GM18868 (cell line): ENCODE data around the gene MAVS.
"Not testable (repeated sequence)": the region's sequence is repeated elsewhere in the genome, so short reads cannot be mapped to it uniquely, and the experiment has no call there.

Experiments used
- ATAC-seq: cut with Tn5 transposase; IDR thresholded peaks from one replicate; pipeline ENCODE4 v1.9.1; 2021; ENCODE audit warnings: mild to moderate bottlenecking, moderate library complexity; ENCODE audit not compliant: unreplicated experiment

The MAVS gene

DNA sequence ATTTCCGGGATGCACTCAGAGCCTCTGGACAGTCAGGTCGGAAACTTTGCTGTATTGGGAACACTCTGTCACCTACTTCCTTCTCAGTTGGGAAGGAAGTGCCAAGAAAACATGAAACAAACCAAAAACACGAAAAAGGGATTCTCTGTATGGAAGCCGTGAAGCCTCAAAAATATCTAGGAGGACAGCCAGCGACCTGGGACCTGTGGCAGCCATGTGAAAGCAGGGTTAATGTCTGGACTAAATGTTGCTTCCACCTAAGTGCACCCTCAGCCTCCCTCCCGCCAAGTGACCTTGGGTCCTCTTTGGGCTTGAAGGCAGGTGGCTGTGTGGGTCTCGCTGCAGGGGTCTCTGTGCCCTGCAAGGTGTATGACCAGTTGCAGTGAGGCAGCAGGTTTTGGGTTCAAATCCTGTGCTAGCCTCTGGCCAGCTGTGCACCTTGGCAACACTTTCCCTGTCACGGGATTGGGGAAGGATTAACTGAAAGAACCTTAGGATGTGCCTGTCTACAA lies 851 bp downstream of the MAVS start:
- no peak for ATAC-seq

DNA sequence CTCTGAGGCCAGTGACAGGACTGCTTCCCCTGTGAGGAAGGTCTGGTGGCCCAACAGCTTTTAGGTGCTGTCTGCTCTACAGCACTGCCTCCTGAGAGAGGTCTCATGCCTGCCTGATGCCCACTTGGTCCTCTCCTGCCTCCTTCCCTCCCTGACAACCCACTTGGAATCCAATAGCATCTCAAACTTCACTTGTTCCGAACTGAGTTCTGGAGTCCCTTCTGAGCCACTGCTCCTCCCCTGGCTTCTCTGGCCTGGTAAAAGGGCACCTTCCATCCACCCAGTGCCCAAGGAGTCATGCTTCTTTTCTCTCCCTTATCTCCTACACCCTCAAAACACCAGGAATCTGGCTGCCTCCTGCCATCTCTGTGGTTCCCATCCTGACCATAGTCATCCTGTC lies 1.9 kb downstream of the MAVS start:
- no peak for ATAC-seq

DNA sequence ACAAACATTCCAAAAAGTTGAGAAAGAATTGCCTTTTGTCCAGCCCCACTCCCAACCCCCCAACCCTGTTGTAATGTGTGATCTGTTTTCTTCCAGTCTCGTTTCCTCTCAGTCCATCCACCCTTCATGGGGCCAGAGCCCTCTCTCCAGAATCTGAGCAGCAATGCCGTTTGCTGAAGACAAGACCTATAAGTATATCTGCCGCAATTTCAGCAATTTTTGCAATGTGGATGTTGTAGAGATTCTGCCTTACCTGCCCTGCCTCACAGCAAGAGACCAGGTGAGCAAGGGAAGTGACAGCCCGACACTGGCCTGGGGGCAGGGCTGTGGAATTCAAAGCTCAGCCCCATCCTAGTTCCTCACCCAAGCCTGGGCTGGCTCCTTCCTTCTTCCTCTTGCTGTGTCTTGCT lies 7.8 kb downstream of the MAVS start:
- no peak for ATAC-seq

DNA sequence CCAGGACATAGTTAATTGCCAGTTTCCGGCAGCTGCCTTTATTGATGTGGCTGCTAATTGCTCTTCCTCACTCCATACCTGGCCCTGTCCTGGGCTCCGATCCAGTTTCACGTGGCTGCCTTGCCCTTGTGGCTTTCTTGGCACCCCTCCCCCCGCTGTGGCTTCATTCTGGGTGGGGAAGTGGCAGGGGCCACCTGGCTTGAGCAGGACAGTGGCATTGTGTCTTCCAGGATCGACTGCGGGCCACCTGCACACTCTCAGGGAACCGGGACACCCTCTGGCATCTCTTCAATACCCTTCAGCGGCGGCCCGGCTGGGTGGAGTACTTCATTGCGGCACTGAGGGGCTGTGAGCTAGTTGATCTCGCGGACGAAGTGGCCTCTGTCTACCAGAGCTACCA lies 10.8 kb downstream of the MAVS start:
- ATAC-seq: no peak

DNA sequence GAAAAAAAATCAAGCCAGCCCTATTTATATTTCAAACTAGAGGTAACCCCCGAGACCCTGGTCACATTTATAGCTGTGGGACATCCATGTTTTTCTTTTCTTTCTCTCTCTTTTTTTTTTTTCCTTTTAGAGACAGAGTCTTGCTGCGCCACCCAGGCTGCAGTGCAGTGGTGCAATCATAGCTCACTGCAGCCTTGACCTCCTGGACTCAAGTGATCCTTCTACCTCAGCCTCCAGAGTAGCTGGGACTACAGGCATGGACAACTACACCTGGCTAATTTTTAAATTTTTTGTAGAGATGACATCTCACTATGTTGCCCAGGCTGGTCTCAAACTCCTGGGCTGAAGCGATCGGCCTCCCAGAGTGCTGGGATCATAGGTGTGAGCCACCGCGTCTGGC lies 12.1 kb downstream of the MAVS start:
- ATAC-seq: no peak

DNA sequence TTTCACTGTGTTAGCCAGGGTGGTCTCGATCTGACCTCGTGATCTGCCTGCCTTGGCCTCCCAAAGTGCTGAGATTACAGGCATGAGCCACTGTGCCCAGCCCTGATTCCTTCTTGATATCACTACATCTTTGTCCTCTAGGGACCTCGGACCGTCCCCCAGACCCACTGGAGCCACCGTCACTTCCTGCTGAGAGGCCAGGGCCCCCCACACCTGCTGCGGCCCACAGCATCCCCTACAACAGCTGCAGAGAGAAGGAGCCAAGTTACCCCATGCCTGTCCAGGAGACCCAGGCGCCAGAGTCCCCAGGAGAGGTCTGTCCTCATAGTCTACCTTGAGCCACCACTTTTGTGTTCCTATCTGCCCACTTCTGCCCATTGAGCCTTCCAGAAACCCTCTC lies 14.6 kb downstream of the MAVS start:
- no peak for ATAC-seq

DNA sequence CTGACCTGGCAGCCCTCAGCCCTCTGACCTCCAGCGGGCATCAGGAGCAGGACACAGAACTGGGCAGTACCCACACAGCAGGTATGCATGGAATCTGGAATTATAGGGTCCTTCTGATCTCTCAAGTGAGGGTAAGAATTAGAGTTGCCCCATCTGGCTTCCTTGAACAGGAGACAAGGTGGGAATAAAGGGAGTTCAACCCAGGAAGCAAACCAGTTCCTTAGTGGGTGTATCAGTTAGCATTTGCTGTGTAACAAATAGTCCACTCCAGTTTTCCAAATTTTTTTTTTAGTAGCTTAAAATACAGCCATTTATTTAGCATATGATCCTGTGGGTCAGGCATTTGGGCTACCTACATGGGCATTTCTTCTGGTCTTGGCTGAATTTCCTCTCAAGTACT lies 15.7 kb downstream of the MAVS start:
- ATAC-seq: no peak

DNA sequence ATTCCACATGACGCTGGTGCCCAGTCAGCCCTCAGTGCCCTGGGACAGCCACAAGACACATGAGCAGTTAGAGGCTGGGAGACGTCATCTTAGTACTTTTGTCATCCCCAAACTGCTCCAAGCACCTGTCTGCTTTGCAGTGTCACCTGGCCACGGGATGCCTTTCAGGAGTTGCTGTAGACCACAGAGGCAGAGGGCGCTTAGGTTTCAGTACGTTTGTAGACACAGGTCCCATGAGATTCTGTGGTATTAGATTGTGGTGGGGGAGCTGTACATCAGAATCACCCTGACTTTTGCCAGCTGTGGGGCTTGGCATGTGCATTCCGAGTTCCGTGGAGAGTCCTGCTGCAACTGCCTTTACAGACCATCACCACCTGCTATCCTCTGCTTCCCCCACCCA lies 16.7 kb downstream of the MAVS start:
- ATAC-seq: no peak

DNA sequence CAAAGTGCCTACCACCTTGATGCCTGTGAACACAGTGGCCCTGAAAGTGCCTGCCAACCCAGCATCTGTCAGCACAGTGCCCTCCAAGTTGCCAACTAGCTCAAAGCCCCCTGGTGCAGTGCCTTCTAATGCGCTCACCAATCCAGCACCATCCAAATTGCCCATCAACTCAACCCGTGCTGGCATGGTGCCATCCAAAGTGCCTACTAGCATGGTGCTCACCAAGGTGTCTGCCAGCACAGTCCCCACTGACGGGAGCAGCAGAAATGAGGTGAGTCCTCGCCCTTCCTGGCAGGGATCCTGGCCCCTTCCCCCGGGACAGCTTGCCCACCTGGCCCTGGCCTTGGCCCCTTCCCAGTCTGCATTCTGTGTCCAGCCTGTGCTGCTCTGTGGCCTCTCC lies 17.9 kb downstream of the MAVS start:
- no peak for ATAC-seq

DNA sequence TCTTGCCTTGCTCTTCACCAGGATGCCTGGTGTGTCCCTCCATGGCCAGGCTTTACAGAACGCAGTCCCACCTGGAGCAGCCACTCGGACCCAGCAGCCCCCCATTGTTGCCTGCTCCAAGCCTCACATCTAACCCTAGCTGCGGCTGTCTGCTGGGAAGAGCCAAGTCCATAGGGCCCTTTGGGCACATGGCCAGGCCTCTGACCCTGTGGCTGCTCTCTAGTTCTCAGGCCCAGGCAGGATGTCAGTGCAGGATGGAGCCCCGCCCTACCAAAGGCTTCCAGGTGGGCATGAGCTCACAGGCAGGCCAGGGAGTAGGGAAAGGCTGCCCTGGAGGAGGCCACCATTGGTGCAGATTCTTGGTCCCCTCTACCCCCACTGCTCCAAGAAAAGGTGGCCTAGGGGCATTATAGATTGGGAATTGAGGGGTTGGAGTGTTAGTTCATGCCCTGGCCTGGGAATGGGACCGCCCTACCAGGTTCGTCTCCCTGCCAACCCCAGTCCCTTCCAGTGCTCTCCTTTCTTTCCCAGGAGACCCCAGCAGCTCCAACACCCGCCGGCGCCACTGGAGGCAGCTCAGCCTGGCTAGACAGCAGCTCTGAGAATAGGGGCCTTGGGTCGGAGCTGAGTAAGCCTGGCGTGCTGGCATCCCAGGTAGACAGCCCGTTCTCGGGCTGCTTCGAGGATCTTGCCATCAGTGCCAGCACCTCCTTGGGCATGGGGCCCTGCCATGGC lies 18.7 kb downstream of the MAVS start:
- no peak for ATAC-seq

DNA sequence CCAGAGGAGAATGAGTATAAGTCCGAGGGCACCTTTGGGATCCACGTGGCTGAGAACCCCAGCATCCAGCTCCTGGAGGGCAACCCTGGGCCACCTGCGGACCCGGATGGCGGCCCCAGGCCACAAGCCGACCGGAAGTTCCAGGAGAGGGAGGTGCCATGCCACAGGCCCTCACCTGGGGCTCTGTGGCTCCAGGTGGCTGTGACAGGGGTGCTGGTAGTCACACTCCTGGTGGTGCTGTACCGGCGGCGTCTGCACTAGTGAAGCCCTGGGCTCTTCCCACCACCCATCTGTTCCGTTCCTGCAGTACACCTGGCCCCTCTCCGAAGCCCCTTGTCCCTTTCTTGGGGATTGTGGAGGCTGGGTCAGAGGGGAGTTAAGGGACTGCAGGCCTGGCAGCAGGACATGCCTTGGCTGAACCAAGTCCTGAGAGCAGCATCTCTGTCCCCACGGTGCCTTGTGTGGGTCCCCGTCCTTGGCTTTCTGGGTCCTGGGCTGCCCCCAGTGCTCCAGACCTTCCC lies 19.3 kb downstream of the MAVS start:
- no peak for ATAC-seq

DNA sequence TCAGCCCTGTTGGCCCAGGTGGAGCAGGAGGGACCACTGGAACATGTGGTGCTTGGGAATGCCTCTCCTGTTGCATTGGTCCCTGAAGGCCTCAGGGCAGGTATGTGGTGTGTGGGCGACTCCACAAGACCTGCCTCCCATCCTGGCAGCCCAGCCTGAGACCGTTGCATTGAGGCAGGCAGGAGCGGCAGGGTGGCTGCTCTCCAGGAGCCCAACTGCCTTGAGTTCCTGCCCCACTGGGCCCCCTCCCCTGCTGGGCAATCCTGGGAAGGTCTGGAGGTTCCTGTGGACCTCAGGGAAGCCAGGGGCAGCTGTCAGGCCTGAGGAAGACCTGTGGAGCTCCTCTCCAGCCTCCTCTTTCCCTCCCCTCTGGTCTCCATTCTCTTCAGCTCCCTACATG lies 19.8 kb downstream of the MAVS start:
- no peak for ATAC-seq

DNA sequence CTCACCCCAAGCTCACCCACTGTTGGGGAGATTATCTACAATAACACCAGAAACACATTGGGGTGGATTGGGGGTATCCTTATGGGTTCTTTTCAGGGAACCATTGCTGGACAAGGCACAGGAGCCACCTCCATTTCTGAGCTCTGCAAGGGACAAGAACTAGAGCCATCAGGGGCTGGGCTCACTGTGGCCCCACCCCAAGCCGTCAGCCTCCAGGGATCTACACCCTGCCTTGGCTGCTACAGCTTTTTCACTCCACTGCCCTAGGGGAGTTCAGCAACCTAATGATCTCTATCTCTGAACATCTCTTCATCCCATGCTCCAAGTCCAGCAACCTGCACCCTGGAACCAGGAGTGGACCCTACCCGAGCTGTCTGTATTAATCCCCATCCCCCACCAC lies 21.2 kb downstream of the MAVS start:
- ATAC-seq: no peak

DNA sequence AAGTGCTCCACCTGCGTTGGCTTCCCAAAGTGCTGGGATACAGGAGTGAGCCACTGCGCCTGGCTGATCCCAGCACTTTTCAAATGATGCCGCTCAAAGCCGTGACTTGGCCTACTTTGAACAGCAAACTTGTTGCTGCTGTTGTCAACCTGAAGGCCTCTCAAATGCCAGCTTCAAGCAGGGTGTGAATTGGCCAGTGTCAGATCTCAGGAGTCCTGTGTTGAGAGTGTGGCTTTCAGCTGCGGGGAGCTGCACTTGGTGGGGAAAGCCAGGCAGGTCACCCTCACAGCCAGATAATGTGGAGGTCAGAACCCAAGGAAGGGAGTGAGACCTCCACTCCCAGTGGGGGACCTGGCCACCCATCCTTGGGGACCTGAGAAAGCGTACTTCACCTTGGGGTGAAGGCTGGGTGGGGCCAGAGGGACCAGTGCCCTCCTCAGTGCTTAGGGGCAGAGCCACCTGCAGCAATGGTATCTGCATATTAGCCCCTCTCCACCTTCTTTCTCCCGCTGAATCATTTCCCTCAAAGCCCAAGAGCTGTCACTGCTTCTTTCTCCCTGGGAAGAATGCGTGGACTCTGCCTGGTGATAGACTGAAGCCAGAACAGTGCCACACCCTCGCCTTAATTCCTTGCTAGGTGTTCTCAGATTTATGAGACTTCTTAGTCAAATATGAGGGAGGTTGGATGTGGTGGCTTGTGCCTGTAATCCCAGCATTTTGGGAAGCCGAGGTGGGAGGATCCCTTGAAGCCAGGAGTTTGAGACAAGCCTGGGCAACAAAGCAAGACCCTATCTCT lies 23.4 kb downstream of the MAVS start:
- no peak for ATAC-seq

DNA sequence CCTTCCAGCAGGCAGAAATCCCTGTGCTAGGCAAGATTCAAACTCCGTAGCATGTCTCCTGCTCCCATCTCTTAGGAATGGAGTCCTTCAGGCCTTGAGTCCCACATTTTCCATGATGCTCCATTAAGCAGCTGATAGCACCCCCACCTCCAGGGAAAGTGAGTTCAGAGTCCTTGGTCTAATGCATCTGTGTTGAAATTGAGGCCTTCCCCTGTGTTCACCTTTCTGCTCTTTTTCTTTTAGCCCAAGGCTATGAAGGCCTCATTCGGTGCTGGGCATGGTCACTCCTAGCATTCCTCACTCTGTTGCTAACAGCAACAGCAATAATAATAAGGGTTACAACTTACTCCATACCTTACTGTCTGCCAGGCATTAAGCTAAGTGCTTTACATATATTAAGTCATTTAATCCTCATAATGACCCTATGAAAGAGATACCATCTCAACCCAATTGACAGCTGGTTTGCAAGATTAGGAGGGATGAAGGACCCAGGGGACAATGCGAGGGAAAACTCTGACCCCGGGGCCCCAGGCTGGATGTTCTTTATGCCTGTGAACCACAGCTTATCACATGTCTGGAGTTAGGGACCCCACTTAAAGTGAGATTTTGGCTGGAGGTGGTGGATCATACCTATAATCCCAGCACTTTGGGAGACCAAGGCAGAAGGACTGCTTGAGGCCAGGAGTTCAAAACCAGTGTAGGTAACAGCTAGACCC lies 25.1 kb downstream of the MAVS start:
- ATAC-seq: no peak

DNA sequence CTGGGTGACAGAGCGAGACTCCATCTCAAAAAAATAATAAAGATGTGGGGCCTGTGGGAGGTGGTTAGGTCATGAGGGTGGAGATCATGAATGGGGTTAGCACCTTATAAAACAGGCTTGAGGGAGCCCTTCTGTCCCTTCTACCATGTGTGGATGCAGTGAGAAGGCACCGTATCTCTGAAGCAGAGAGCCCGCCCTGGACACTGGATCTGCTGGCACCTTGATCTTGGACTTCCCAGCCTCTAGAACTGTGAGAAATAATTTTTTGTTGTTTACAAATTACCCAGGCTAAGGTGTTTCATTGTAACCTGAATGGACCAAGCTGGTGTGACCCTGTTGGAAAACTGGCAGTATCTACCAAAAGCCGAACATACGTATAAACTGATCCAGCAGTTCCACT lies 26.9 kb downstream of the MAVS start:
- ATAC-seq: no peak

DNA sequence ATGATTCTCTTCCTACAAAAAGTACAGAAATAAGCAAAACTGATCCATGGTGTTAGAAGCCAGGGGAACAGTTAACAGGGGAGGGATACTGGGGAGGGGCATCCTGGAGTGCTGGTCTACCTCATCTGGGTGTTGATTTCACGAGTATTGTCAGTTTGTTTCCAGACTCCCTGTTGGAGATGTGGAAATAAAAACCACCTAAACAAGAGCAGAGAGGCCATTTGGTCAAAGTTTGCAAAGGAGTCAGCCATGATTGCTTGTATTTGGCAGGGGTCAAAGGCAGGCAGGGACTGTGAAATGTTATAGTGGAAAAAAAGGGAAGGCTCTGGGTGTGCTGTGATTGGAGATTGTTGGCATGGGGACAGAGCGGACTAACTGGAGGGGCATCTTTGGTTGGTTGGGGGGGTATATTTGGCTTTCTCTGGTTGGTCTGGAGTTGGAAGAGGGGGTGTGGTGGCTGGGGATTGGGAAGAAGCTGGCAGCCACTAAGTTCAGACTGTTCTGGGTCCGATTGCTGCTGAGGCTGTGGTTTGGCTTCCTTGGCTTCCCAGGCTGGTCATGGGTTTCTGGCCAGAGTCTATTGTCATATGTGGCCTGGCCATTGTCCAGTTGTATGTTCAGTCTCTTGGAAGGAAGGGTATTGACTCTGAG lies 27.7 kb downstream of the MAVS start:
- ATAC-seq: no peak

DNA sequence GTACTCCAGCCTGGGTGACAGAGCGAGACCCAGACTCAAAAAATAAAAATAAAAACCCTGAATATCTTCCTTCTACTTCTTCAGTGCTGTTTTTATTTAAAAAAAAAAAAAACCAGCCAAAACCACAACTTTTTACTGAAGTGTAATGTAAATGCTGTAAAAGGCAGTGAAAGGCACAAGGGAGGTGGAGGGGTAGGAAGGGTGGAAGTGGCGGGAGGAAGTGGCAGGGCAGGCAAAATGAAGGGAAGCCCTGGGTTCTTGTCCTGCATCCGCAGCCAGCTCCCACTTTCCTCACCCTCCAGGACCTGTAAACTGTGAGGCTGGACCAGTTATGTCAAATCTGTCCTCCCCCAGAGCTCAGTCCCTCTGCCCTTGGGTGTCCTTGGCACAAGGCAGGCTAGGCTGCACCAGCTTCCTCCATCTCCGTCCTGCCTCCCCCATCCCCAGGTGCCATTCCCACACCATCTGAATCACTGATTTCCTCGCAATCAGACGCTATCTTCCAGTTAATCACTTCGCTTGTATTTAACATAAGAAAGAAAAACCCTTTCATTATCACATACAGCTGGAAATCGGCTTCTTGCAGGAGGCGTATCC lies 28.8 kb downstream of the MAVS start:
- no peak for ATAC-seq

DNA sequence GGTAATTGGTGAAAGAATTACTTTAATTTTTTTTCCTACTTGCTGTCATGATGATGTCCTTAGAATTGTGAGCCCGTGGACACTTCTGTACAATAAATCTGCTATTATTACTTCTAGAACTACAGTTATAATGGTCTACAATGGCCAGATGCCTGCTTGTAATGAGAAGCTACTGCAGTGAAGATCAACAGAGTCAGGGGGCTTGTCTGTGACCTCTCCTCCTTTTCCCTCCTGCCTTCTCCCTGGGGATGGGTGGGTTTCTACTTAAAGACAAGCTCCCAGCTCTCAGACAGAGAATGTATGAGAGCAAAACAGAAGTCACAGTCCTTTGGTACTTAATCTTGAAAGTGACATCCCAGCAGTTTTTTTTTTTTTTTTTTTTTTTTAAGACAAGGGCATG lies 29.4 kb downstream of the MAVS start:
- ATAC-seq: no peak

DNA sequence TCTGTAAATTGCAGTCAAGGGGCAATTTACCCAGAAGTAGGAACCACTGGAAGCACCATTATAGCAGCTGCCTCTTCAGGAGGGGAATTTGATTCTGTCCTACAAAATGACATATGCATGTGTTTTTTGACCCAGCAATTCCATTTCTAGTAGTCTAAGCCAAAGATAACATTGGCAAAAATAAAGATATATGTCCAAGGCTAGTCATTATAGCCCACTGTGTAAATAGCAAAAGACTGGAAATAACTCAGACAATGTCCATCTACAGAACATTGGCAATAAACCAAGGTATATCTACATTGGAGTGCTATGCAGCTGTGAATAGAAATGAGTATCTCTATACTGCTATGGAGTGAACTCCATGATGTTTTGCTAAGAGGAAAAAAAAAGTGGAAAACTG lies 30.0 kb downstream of the MAVS start:
- ATAC-seq: no peak

DNA sequence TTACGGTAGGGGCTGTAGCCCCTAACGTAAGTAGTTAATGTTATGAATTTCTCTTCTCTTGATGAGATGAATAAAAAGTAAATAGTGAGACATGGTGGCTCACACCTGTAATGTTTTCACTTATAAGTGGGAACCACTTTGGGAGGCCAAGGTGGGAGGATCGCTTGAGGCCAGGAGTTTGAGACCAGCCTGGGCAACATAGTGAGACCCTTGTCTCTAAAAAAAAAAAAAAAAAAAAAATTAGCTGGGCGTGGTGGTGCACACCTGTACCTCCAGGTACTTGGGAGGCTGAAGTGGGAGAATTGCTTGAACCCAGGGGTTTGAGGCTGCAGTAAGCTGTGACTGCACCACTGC lies 32.3 kb downstream of the MAVS start:
- ATAC-seq: not testable (repeated sequence)
